Neuronal stem cell (in vitro differentiated cells): ENCODE measurements around the gene MRPL37.
A peak's percentile ranks its signal among the peaks of the same experiment; 100 is the strongest.

Experiments used
- DNase-seq: peaks from one replicate; pipeline ENCODE4 v3.0.0-alpha.2; 2013; ENCODE audit warnings: low spot score
- H2AFZ ChIP-seq: one replicate; pipeline ENCODE4 v1.6.1; 2013; ENCODE audit warnings: mild to moderate bottlenecking, low read length, inconsistent platforms
- H2AK5ac ChIP-seq: 2 replicates; pipeline ENCODE4 v1.6.1; 2013; ENCODE audit warnings: low read depth, mild to moderate bottlenecking, inconsistent platforms, low read length, moderate library complexity, mixed read lengths
- H2BK120ac ChIP-seq: 2 replicates; pipeline ENCODE4 v1.6.1; 2013; ENCODE audit warnings: low read depth, mild to moderate bottlenecking, inconsistent platforms, low read length, moderate library complexity, mixed read lengths
- H2BK12ac ChIP-seq: one replicate; pipeline ENCODE4 v1.6.1; 2013; ENCODE audit warnings: low read length, inconsistent platforms
- H2BK15ac ChIP-seq: 2 replicates; pipeline ENCODE4 v1.6.1; 2013; ENCODE audit warnings: mild to moderate bottlenecking, low read length, inconsistent platforms, mixed read lengths
- H2BK5ac ChIP-seq: one replicate; pipeline ENCODE4 v1.6.1; 2013; ENCODE audit warnings: inconsistent platforms, mild to moderate bottlenecking, low read length, moderate library complexity
- H3K14ac ChIP-seq: one replicate; pipeline ENCODE4 v1.6.1; 2013; ENCODE audit warnings: low read length, inconsistent platforms
- H3K18ac ChIP-seq: 2 replicates; pipeline ENCODE4 v1.6.1; 2013; ENCODE audit warnings: low read length, inconsistent platforms
- H3K23ac ChIP-seq: 2 replicates; pipeline ENCODE4 v1.6.1; 2013; ENCODE audit warnings: low read depth, mild to moderate bottlenecking, mixed read lengths, low read length, inconsistent platforms; ENCODE audit not compliant: poor library complexity
- H3K27ac ChIP-seq: replicated peaks from 3 replicates; pipeline ENCODE4 v1.5.1; 2013; ENCODE audit warnings: low read length, inconsistent platforms
- H3K27me3 ChIP-seq, 3 experiments: 2 replicates each; pipeline ENCODE4 v1.6.1; 2013; ENCODE audit warnings: low read length in 3 of 3, mild to moderate bottlenecking in 2 of 3, inconsistent platforms in 1 of 3, low read depth in 1 of 3, mixed read lengths in 1 of 3, moderate library complexity in 1 of 3; ENCODE audit not compliant: control insufficient read depth in 3 of 3, insufficient read depth in 3 of 3
- H3K36me3 ChIP-seq, 2 donors: replicated peaks in 1 of 2; 2 replicates each; pipeline ENCODE4 v1.6.1; 2013; ENCODE audit warnings: low read length in 2 of 2; ENCODE audit not compliant: control insufficient read depth in 2 of 2, insufficient read depth in 2 of 2
- H3K4ac ChIP-seq: 2 replicates; pipeline ENCODE4 v1.6.1; 2013; ENCODE audit warnings: inconsistent platforms, mild to moderate bottlenecking, low read length, moderate library complexity
- H3K4me1 ChIP-seq, 2 donors: 1 replicate in 1 of 2; 2 replicates in 1 of 2; pipeline ENCODE4 v1.6.1; 2013; ENCODE audit warnings: low read length in 2 of 2, low read depth in 1 of 2; ENCODE audit not compliant: control insufficient read depth in 2 of 2, insufficient read depth in 1 of 2
- H3K4me2 ChIP-seq: one replicate; pipeline ENCODE4 v1.6.1; 2013; ENCODE audit warnings: mild to moderate bottlenecking, low read length, inconsistent platforms; ENCODE audit not compliant: insufficient read depth, poor library complexity, severe bottlenecking
- H3K4me3 ChIP-seq, 2 donors: 2 replicates each; pipeline ENCODE4 v1.5.1; 2013; ENCODE audit warnings: low read length in 2 of 2, mild to moderate bottlenecking in 2 of 2, inconsistent platforms in 1 of 2, moderate library complexity in 1 of 2
- H3K79me1 ChIP-seq: one replicate; pipeline ENCODE4 v1.6.1; 2013; ENCODE audit warnings: low read depth, mild to moderate bottlenecking, inconsistent platforms, low read length, moderate library complexity
- H3K9ac ChIP-seq: one replicate; pipeline ENCODE4 v1.6.1; 2013; ENCODE audit warnings: mild to moderate bottlenecking, low read depth, low read length, inconsistent platforms; ENCODE audit not compliant: poor library complexity
- H3K9me3 ChIP-seq, 2 donors: replicated peaks in 1 of 2; 2 replicates each; pipeline versions ENCODE3 to v1.6.1; 2013; ENCODE audit warnings: low read length in 2 of 2, mild to moderate bottlenecking in 2 of 2, inconsistent platforms in 1 of 2, low read depth in 1 of 2, mixed read lengths in 1 of 2, moderate library complexity in 1 of 2; ENCODE audit not compliant: control insufficient read depth in 2 of 2, insufficient read depth in 1 of 2
- H4K8ac ChIP-seq: one replicate; pipeline ENCODE4 v1.6.1; 2013; ENCODE audit warnings: low read depth, mild to moderate bottlenecking, inconsistent platforms, low read length, moderate library complexity
- H4K91ac ChIP-seq: one replicate; pipeline ENCODE4 v1.6.1; 2013; ENCODE audit warnings: low read length, low read depth, mild to moderate bottlenecking, inconsistent platforms; ENCODE audit not compliant: poor library complexity
- WGBS, 2 donors: extraction: QIAGEN DNeasy Blood & Tissue Kit; methylation state at CpG; one replicate each; pipeline ENCODE4 v1.1.7; 2013; ENCODE audit warnings: missing lambda C conversion rate in 2 of 2, mixed read lengths in 1 of 2; ENCODE audit not compliant: insufficient read length in 2 of 2, insufficient replicate concordance in 1 of 2; ENCODE audit errors: extremely low coverage in 2 of 2; 5-methylcytosine and 5-hydroxymethylcytosine counted together

Gene MRPL37

DNA sequence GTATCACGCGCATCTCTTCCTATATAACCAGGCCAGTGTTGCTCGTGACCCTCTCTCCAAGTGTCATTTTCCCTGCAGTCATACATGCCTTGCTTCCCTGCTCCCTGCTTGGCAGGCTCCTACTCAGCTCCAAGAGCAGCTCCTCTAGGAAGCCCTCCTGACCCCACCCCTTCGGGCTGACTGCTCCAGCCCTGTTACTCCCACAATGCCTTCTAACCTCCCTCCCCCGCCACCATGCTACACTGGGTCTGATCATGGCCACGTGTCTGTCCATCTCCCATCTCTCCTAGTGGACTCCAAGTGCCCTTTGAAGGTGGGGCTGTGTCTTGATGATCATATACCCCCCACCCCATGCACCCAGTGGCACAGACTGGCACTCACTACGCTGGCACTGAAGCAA lies 44.7 kb downstream of the MRPL37 start:
- Histone ChIP-seq H4K91ac (no peak overlapping the region), H2AK5ac (no peak overlapping the region), H3K4ac (no peak overlapping the region), H3K79me1 (no peaks in the 10 kb centered on the region), H3K18ac (no peak overlapping the region), H2AFZ (no peak overlapping the region), H2BK12ac (no peak overlapping the region), H3K9me3 (no peaks in the 10 kb centered on the region), H3K4me3 (no peak overlapping the region), H3K9ac (no peak overlapping the region), H4K8ac (no peak overlapping the region), H3K4me1 (peaks cover 0 to 3% of the 10 kb centered on the region in 2 donors), H2BK5ac (no peak overlapping the region), H2BK15ac (no peak overlapping the region), H3K23ac (no peak overlapping the region), H3K27ac (no peak overlapping the region), H3K36me3 (peaks cover 15 to 94% of the 10 kb centered on the region in 2 donors), H3K14ac (no peak overlapping the region), H2BK120ac (no peak overlapping the region), H3K27me3 (no peaks in the 10 kb centered on the region), H3K4me2 (no peak overlapping the region)
- WGBS, 2 donors = no CpG with 5 or more reads among the region's 7 CpGs
- no peak for DNase-seq

DNA sequence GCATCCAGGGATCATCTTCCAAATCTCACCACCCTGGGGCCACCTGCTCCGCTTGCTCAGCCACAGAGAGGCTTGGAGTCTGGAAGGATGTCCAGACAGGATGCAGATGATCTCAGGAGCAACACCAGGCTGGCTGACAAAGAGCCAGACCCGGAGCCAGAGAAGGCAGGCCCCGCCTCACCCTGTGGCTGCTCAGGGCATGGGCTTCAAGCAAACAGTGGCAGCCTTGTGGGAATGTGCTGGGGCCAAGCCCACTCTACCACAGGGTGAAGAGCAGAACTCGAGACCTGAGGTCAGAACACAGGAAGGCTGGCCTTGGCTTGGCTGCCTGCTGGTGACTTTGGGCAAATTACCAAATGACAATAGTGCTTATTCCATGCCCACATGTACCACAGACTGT lies 45.5 kb downstream of the MRPL37 start:
- Histone ChIP-seq H2AK5ac (no peak overlapping the region), H3K36me3 (peaks cover 15 to 97% of the 10 kb centered on the region in 2 donors)

DNA sequence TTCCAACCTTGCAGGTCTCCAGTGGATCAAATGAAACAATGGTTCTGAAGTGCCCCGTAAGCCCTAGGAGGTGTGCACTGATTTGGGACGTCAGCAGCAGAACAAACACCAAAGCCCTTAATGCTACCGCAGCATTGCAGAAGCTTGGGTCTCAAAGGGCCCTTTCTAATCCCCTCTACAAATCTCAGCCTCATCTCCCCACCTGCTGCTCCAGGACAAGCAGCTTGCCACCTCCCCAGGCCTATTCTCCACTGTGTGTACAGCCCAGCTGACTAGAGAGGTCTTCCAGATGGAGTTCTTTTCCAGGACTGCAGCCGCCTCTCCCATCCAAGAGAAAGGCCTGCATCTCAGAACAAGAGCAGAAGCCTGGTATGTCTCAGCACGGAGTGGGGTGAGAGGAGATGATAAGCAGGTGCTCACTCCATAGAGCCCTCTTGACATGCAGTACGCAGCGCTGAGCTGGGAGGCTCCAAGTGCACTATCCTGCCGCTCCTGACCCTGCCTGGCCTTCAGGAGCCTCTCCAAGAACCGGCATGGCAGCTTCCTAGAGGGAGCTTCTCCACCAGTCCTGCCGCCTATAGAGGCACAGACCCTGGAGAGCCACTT lies 46.3 kb downstream of the MRPL37 start:
- no peaks in the 10 kb centered on the region for H3K9me3 ChIP-seq
- H2AFZ ChIP-seq = no peak overlapping the region
- no peak overlapping the region for H4K8ac ChIP-seq
- no peak overlapping the region for H3K9ac ChIP-seq
- H4K91ac ChIP-seq = no peak overlapping the region
- DNase-seq = no peak
- H2BK12ac ChIP-seq = no peak overlapping the region
- no CpG with 5 or more reads among the region's 10 CpGs for WGBS, 2 donors
- H2BK5ac ChIP-seq = no peak overlapping the region
- no peak overlapping the region for H3K27ac ChIP-seq
- no peak overlapping the region for H2BK120ac ChIP-seq
- H3K79me1 ChIP-seq = no peaks in the 10 kb centered on the region
- no peak overlapping the region for H3K4me3 ChIP-seq
- H3K14ac ChIP-seq = no peak overlapping the region
- H3K23ac ChIP-seq = no peak overlapping the region
- peaks cover 0 to 5% of the 10 kb centered on the region in 2 donors for H3K4me1 ChIP-seq
- H2BK15ac ChIP-seq = no peak overlapping the region
- no peak overlapping the region for H2AK5ac ChIP-seq
- no peak overlapping the region for H3K18ac ChIP-seq
- no peaks in the 10 kb centered on the region for H3K27me3 ChIP-seq
- H3K4ac ChIP-seq = no peak overlapping the region
- H3K36me3 ChIP-seq = peaks cover 17 to 97% of the 10 kb centered on the region in 2 donors
- H3K4me2 ChIP-seq = no peak overlapping the region

More for the DNA sequence above, 45.5 kb downstream of the MRPL37 start:
- peak overlapping the region; percentile 11 for H3K23ac ChIP-seq
- H3K4ac ChIP-seq = no peak overlapping the region
- no peak for DNase-seq
- H2AFZ ChIP-seq = no peak overlapping the region
- H3K14ac ChIP-seq = peak overlapping the region; percentile 12
- no CpG with 5 or more reads among the region's 4 CpGs for WGBS, 2 donors
- no peak overlapping the region for H3K27ac ChIP-seq
- H2BK5ac ChIP-seq = no peak overlapping the region
- no peak overlapping the region for H4K91ac ChIP-seq
- H3K4me3 ChIP-seq = no peak overlapping the region
- no peaks in the 10 kb centered on the region for H3K79me1 ChIP-seq
- no peak overlapping the region for H2BK12ac ChIP-seq
- H3K18ac ChIP-seq = no peak overlapping the region
- H3K27me3 ChIP-seq = no peaks in the 10 kb centered on the region
- H3K9ac ChIP-seq = no peak overlapping the region
- no peaks in the 10 kb centered on the region for H3K9me3 ChIP-seq
- H2BK15ac ChIP-seq = no peak overlapping the region
- H3K4me1 ChIP-seq = peaks cover 0 to 3% of the 10 kb centered on the region in 2 donors
- H4K8ac ChIP-seq = no peak overlapping the region
- H2BK120ac ChIP-seq = no peak overlapping the region
- H3K4me2 ChIP-seq = no peak overlapping the region

GRCh38 chr1:54247863-54248515 lies 48.0 kb downstream of the MRPL37 start:
- Histone ChIP-seq H2BK15ac (no peak overlapping the region), H3K9me3 (no peaks in the 10 kb centered on the region), H3K23ac (no peak overlapping the region), H3K79me1 (no peaks in the 10 kb centered on the region), H3K4ac (no peak overlapping the region), H3K36me3 (peaks cover 17 to 96% of the 10 kb centered on the region in 2 donors), H2BK120ac (no peak overlapping the region), H3K4me1 (peaks cover 0 to 4% of the 10 kb centered on the region in 2 donors), H3K4me3 (no peak overlapping the region), H2BK12ac (no peak overlapping the region), H3K4me2 (no peak overlapping the region), H3K14ac (no peak overlapping the region), H3K18ac (no peak overlapping the region), H3K27me3 (no peaks in the 10 kb centered on the region), H3K9ac (no peak overlapping the region), H4K8ac (no peak overlapping the region), H4K91ac (no peak overlapping the region), H2BK5ac (no peak overlapping the region), H3K27ac (no peak overlapping the region), H2AK5ac (no peak overlapping the region), H2AFZ (no peak overlapping the region)
- no CpG with 5 or more reads among the region's 11 CpGs for WGBS, 2 donors
- no peak for DNase-seq
